Activated CD4-positive, alpha-beta memory T cell treated with anti-CD3 and anti-CD28 coated beads, Interleukin-2, amount 10 ng/mL, durations not matched to agents 7 days and 5 days (primary cell): ENCODE data around the gene RASA1. TPM values are rescaled to one million over a fixed set of nuclear protein-coding genes. Genes with fewer than 3 reads are reported as not detected.
"Not testable (repeated sequence)": the region's sequence is repeated elsewhere in the genome, so short reads cannot be mapped to it uniquely, and the experiment has no call there.

Experiments used
- CTCF ChIA-PET: fragments of 350-600 bp; sonication (Branson Sonifier 250); formaldehyde crosslinking; loops from one replicate; lab custom pipeline; 2021; ENCODE audit warnings: antibody characterized with exemption, inconsistent platforms; lab: Charles Lee
- POLR2A ChIA-PET: fragments of 350-600 bp; sonication (Branson Sonifier 250); formaldehyde crosslinking; loops from one replicate; lab custom pipeline; 2021; ENCODE audit warnings: antibody characterized with exemption; lab: Charles Lee
- DNase-seq: peaks from one replicate; pipeline ENCODE4 v3.0.0-alpha.2; 2020
- H3K27ac Mint-ChIP-seq: one replicate; pipeline ENCODE4 v1.8.0; 2021; ENCODE audit warnings: mild to moderate bottlenecking, mixed read lengths
- H3K27me3 Mint-ChIP-seq: one replicate; pipeline ENCODE4 v1.8.0; 2021; ENCODE audit warnings: mixed read lengths
- H3K36me3 Mint-ChIP-seq: one replicate; pipeline ENCODE4 v1.8.0; 2021; ENCODE audit warnings: low read depth, mixed read lengths
- H3K4me1 Mint-ChIP-seq: one replicate; pipeline ENCODE4 v1.8.0; 2021; ENCODE audit warnings: mixed read lengths
- H3K4me3 Mint-ChIP-seq: one replicate; pipeline ENCODE4 v1.8.0; 2021; ENCODE audit warnings: mild to moderate bottlenecking, mixed read lengths
- H3K9me3 Mint-ChIP-seq: one replicate; pipeline ENCODE4 v1.8.0; 2021; ENCODE audit warnings: mixed read lengths
- total RNA-seq, 2 experiments: library from RNA; stranded (reverse); gene quantifications; one replicate each; pipeline ENCODE4 v1.2.3, GENCODE V29; 2021

Gene RASA1
- total RNA-seq, 2 experiments from 2014 or later, result 22.5 to 23.5 TPM

DNA sequence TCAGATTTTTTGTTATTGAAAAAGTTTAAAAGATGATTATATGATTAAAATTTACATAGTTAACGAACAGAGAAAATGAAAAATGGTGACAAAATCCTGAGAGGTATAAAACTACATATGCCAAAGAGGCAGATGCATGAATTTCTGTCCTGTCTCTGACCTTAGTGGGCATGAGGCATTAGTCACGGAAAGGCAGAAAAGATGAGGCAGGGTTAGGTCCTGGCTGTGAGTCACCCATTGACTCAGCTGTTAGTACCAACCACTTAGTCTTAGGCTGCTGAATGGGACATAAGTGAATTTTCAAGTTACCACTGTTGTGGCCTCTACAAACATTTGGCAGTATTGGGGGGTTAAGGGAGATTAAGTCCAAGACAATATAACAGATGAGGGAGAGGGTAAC lies 33.1 kb downstream of the RASA1 start:
- ChIA-PET CTCF (interaction anchor here (0.6 to 1.1 kb wide), 3 partner anchors 33 to 184 kb away, joined by 3 read pairs; partner anchors contain the start of gene RASA1), POLR2A (interaction anchor here (0.6 to 1.0 kb wide), 2 partner anchors 27 to 34 kb away, joined by 3 read pairs; no protein-coding TSS in a partner anchor)
- H3K36me3 Mint-ChIP-seq, result peaks cover 40% of the 10 kb centered on the region

DNA sequence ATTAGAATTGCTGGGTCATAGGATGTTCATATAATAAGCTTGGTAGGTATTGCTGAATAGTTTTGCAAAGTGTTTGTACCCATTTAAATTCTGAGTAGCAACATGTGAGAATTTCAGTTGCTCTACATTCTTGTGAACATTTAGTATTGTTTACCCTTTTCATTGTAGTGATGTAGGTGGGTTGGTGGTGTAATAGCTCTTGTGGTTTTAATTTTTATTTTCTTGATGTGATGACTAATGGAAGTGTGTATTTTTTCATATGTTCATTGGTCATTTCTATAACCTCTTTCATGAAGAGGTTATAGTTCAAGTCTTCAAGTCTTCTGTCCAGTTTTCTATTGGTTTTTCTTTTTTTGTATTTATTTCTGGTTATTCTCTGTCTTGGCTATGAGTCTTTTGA lies 34.4 kb downstream of the RASA1 start:
- Mint-ChIP-seq H3K36me3 (peaks cover 44% of the 10 kb centered on the region), H3K4me3 (no peak overlapping the region), H3K27ac (no peak overlapping the region), H3K27me3 (no peaks in the 10 kb centered on the region), H3K4me1 (peaks cover 47% of the 10 kb centered on the region), H3K9me3 (peaks cover 10% of the 10 kb centered on the region)
- ChIA-PET CTCF (no interaction called here), POLR2A (no interaction called here)
- no peak for DNase-seq

More for the DNA sequence above, 33.1 kb downstream of the RASA1 start:
- Mint-ChIP-seq H3K9me3 (peaks cover 6% of the 10 kb centered on the region), H3K27ac (no peak overlapping the region), H3K4me1 (peaks cover 56% of the 10 kb centered on the region), H3K27me3 (no peaks in the 10 kb centered on the region), H3K4me3 (no peak overlapping the region)
- peak; percentile 41 for DNase-seq

DNA sequence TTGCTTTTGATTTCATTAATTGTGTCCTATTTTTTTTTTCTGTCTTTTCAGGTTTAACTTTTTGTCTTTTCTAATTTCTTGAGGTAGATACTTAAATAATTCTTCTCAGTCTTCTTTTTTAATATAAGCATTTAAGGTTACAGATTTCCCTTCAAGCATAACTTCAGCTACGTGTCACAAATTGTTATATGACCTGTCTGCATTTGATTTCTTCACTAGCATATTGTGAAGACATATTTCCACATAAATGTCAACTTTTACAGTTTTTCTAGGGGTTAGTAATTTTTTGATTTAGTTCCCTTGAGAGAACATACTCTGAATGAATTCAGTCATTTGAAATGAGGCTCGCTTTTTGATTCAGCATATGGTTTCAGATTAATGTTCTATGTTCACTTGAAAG lies 35.6 kb downstream of the RASA1 start:
- H3K27me3 Mint-ChIP-seq, result no peaks in the 10 kb centered on the region
- no peak overlapping the region for H3K27ac Mint-ChIP-seq
- peaks cover 10% of the 10 kb centered on the region for H3K9me3 Mint-ChIP-seq
- ChIA-PET CTCF (no interaction called here), POLR2A (interaction anchor here (0.8 kb wide), 1 partner anchor 14 kb away, joined by 3 read pairs; no protein-coding TSS in a partner anchor)
- peaks cover 37% of the 10 kb centered on the region for H3K4me1 Mint-ChIP-seq
- H3K4me3 Mint-ChIP-seq, result no peak overlapping the region
- H3K36me3 Mint-ChIP-seq, result peaks cover 49% of the 10 kb centered on the region
- DNase-seq, result no peak

DNA sequence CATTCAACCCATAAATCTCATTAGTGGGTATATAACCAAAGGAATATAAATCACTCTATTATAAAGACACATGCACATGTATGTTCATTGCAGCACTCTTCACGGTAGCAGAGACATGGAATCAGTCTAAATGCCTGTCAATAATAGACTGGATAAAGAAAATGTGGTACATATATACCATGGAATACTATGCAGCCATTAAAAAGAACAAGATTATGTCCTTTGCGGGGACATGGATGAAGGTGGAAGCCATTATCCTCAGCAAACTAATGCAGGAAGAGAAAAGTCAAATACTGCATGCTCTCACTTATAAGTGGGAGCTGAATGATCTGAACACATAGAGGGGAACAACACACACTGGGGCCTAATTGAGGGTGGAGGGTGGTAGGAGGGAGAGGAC lies 38.4 kb downstream of the RASA1 start:
- Mint-ChIP-seq H3K36me3 (peaks cover 46% of the 10 kb centered on the region), H3K4me1 (peaks cover 21% of the 10 kb centered on the region), H3K9me3 (peaks cover 10% of the 10 kb centered on the region)
- H3K4me3 Mint-ChIP-seq, POLR2A ChIA-PET, DNase-seq, CTCF ChIA-PET, H3K27me3 Mint-ChIP-seq, H3K27ac Mint-ChIP-seq: not testable (repeated sequence)

DNA sequence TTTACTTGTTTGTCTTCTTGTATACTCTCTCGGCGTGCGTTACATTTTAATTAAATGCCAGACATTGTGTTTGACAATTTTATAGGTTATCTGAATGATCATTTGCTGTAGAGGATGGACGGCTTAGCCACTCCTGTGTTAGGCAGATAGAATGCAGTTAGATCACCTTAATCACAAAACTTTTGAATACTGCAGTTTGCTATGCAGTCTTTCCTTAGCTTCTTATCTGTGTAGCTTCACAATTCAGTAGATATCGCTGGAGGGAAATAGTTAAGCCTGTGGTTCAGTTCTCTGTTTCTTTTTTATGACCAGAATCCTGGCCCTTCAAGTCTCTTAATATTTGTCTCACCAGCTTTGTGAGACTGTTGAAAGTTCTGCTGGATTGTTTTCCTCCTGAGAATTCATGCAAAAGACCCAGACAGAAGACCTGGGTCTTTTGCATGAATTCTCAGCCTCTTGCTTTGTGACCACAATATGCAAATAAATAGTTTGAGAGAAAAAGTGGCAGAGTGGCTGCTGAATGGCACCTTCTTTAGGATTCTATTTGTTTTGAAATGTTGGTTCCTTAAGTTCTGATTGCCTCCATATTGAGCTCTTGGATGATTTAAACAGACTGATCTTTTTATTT lies 40.2 kb downstream of the RASA1 start:
- Mint-ChIP-seq H3K36me3 (peaks cover 48% of the 10 kb centered on the region), H3K27me3 (no peaks in the 10 kb centered on the region), H3K27ac (no peak overlapping the region), H3K9me3 (peaks cover 10% of the 10 kb centered on the region), H3K4me3 (no peak overlapping the region), H3K4me1 (peaks cover 9% of the 10 kb centered on the region)
- ChIA-PET CTCF (interaction anchor here (1.5 kb wide), 1 partner anchor 25 kb away, joined by 6 read pairs; no protein-coding TSS in a partner anchor), POLR2A (no interaction called here)
- DNase-seq, result no peak

DNA sequence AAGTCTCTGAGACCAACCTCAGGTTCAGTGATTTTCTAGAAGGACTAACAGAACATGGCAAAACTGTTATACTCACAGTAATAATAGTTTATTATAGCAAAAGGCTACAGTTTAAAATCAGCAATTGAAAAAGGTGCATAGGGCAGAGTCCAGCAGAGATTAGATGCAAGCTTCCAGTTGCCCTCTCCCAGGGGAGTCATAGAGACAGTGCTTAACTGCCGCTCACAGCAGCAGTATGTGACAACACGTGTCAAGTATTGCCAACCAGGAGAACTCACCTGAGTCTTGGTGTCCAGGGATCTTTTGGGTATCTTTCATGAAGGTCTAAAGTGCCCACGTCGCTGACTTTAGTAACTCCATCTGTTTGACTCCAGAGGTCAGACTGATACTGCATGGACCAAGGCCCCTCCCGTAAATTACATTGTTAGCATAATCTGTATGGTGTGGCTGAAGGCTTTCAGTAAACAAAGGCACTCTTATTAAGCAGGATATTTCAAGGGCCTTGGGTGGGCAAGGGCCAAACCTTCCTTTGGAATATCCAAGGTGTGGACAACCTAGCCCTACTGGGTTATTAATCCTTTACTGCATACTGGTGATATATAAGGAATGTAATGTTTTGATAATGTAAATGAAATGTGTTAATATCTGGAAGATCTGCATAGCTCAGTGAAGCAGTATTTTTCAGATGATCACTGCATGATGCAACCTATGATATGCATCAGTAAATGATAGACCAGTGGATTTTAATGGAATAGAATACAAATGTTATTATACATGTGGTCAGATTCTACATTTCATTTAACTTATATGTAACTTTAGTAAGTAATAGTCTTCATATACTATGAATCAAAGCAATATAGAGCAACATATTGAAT lies 44.0 kb downstream of the RASA1 start:
- DNase-seq, result no peak
- H3K9me3 Mint-ChIP-seq, result no peaks in the 10 kb centered on the region
- ChIA-PET POLR2A (no interaction called here), CTCF (no interaction called here)
- H3K36me3 Mint-ChIP-seq, result peaks cover 23% of the 10 kb centered on the region
- H3K4me3 Mint-ChIP-seq, result no peak overlapping the region
- H3K27ac Mint-ChIP-seq, result no peak overlapping the region
- no peaks in the 10 kb centered on the region for H3K27me3 Mint-ChIP-seq
- peaks cover 10% of the 10 kb centered on the region for H3K4me1 Mint-ChIP-seq

DNA sequence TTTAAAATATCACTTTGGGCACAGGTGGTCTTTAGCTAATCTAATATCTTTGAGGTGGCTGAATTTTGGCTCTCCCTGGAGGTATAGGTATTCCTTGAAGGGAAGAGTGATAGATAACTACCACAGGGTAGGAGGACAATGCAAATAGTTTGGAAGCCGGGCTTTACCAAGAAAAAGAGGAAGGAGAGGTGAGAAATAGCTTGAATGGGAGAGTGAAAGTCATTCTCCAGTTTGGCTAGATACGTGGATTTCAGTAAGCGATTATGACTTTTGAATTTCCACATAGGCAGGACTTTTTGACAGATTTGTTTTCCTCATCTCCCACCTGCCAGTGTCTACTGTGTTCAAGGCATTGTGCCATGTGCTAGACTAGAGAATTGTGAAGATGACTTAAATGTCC lies 45.5 kb downstream of the RASA1 start:
- CTCF ChIA-PET, result no interaction called here
- Mint-ChIP-seq H3K27me3 (no peaks in the 10 kb centered on the region), H3K27ac (no peak overlapping the region), H3K36me3 (peaks cover 21% of the 10 kb centered on the region), H3K9me3 (peaks cover 4% of the 10 kb centered on the region), H3K4me1 (peaks cover 7% of the 10 kb centered on the region), H3K4me3 (no peak overlapping the region)
- no peak for DNase-seq
- POLR2A ChIA-PET, result no interaction called here

DNA sequence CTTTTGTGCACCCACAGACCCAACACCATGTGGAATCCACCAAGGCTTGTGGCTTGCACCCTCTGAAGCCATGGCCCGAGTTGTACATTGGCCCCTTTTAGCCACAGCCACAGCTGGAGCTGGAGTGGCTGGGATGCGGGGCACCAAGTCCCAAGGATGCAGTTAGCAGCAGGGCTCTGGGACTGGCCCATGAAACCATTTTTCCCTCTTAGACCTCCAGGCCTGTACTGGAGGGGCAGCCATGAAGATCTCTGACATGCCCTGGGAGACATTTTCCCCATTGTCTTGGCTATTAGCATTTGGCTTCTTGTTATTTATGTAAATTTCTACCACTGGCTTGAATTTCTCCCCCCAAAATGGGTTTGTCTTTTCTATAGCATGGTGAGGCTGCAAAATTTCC lies 51.8 kb downstream of the RASA1 start:
- Mint-ChIP-seq H3K27ac (no peak overlapping the region), H3K27me3 (no peaks in the 10 kb centered on the region), H3K4me1 (peaks cover 10% of the 10 kb centered on the region), H3K9me3 (peaks cover 11% of the 10 kb centered on the region), H3K36me3 (peaks cover 43% of the 10 kb centered on the region), H3K4me3 (no peak overlapping the region)
- CTCF ChIA-PET, result no interaction called here
- no peak for DNase-seq
- POLR2A ChIA-PET, result no interaction called here

DNA sequence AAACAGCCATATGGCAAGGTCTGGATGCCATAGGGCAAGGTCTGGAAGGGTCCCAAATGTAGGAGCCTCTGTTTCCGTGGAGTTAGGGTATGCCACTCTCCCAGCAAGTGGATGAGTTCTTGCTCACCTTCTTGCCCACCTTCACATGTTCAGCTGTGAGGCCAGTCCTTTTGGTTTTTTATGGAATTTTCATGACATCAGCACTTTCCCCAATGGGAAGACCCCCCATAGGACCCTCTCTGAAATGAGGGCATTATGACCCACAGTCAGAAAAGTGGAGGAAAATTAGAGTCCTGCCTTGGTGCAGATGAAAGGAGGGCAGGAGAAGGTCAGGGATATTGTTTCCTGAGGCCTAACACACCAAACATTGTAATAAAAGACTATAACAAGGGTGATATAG lies 53.9 kb downstream of the RASA1 start:
- Mint-ChIP-seq H3K4me1 (peaks cover 10% of the 10 kb centered on the region), H3K4me3 (no peak overlapping the region), H3K27me3 (no peaks in the 10 kb centered on the region), H3K27ac (no peak overlapping the region), H3K36me3 (peaks cover 47% of the 10 kb centered on the region), H3K9me3 (peaks cover 11% of the 10 kb centered on the region)
- no peak for DNase-seq
- POLR2A ChIA-PET, result interaction anchor here (0.9 kb wide), 1 partner anchor 72 kb away, joined by 3 read pairs; no protein-coding TSS in a partner anchor
- CTCF ChIA-PET, result no interaction called here

DNA sequence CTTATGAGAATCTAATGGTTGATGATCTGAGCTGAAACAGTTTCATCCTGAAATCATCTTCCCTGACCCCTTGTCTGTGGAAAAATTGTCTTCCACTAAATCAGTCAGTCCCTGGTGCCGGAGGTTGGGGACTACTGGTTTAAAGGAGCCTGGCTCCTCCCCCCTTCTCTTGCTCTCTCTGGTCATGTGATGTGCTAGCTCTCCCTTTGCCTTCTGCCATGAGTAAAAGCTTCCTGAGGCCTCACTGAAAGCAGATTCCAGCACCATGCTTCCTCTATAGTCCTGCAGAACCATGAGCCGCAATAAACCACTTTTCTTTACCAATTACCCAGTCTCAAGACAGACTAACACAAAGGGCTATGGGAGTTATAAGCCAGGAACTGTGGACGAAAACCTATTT lies 54.7 kb downstream of the RASA1 start:
- ChIA-PET POLR2A (interaction anchor here (0.9 kb wide), 1 partner anchor 71 kb away, joined by 3 read pairs; no protein-coding TSS in a partner anchor), CTCF (no interaction called here)
- H3K9me3 Mint-ChIP-seq, result peaks cover 12% of the 10 kb centered on the region
- no peak overlapping the region for H3K27ac Mint-ChIP-seq
- H3K27me3 Mint-ChIP-seq, result no peaks in the 10 kb centered on the region
- peaks cover 10% of the 10 kb centered on the region for H3K4me1 Mint-ChIP-seq
- no peak for DNase-seq
- peaks cover 46% of the 10 kb centered on the region for H3K36me3 Mint-ChIP-seq
- no peak overlapping the region for H3K4me3 Mint-ChIP-seq

DNA sequence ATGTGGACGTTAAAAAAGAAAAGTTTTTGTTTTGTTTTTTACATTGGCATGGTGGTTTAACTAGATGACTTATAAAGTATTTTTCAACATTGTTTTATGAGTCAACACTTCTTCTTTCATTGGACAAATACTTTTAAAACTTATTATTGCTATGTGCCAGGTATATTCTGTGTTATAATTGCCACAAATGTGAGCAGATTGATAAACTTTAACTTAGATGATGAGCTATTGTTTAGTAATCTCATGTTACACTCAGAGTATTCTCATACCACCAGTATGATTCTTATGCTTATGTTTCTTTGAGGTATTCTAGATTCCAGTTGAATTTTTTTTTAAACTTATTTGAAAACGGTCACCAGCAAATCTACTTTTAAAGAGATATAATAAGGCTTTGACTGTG lies 60.3 kb downstream of the RASA1 start:
- H3K4me1 Mint-ChIP-seq, result peaks cover 13% of the 10 kb centered on the region
- ChIA-PET CTCF (no interaction called here), POLR2A (interaction anchor here (0.6 kb wide), 1 partner anchor 28 kb away, joined by 3 read pairs; no protein-coding TSS in a partner anchor)
- H3K27ac Mint-ChIP-seq, result no peak overlapping the region
- H3K9me3 Mint-ChIP-seq, result peaks cover 2% of the 10 kb centered on the region
- no peaks in the 10 kb centered on the region for H3K27me3 Mint-ChIP-seq
- H3K4me3 Mint-ChIP-seq, result no peak overlapping the region
- DNase-seq, result no peak
- H3K36me3 Mint-ChIP-seq, result peaks cover 28% of the 10 kb centered on the region

DNA sequence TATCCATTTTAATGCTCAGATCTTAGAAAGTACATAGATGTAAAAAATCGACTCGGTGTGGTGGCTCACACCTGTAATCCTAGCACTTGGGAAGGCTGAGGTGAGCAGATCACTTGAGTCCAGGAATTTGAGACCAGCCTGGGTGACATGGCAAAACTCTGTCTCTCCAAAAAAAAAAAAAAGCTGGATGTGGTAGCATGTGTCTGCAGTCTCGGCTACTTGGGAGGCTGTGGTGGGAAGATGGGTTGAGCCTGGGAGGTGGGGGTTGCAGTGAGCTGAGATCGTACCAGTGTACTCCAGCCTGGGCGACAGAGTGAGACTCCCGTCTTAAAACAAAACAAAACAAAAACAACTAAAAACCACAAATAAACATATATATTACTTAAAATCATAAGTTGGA lies 61.4 kb downstream of the RASA1 start:
- POLR2A ChIA-PET, result interaction anchor here (0.6 kb wide), 1 partner anchor 12 kb away, joined by 3 read pairs; no protein-coding TSS in a partner anchor
- Mint-ChIP-seq H3K9me3 (peaks cover 2% of the 10 kb centered on the region), H3K27ac (no peak overlapping the region), H3K4me3 (no peak overlapping the region), H3K36me3 (peaks cover 37% of the 10 kb centered on the region), H3K4me1 (peaks cover 7% of the 10 kb centered on the region), H3K27me3 (no peaks in the 10 kb centered on the region)
- CTCF ChIA-PET, result interaction anchor here (0.7 kb wide), 1 partner anchor 18 kb away, joined by 3 read pairs; no protein-coding TSS in a partner anchor
- no peak for DNase-seq

DNA sequence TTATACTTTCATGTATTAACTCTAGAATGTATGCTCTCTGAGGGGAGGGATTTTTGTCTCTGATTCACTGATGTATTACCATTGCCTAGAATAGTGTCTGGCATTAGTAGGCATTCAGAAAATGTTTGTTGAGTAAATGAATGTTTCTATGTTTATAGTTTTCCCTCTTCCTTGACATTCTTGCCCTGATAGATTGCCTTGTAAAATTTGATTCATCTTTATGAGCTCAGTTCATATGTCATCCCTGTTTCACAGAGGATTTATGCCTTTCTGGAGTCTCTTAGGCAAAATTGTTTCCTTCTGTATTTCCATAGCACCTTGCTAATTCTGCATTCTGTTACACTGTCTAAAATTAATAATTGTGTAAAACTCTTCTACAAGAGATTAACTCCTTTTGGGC lies 72.3 kb downstream of the RASA1 start:
- Mint-ChIP-seq H3K27me3 (no peaks in the 10 kb centered on the region), H3K4me3 (no peak overlapping the region), H3K9me3 (no peaks in the 10 kb centered on the region), H3K27ac (peak overlapping the region; percentile 87), H3K4me1 (peaks cover 22% of the 10 kb centered on the region), H3K36me3 (peaks cover 70% of the 10 kb centered on the region)
- no peak for DNase-seq
- CTCF ChIA-PET, result no interaction called here
- POLR2A ChIA-PET, result interaction anchor here (0.9 to 3.3 kb wide), 5 partner anchors 10 to 265 kb away, joined by 3 to 12 read pairs (median 3); partner anchors contain the start of gene RASA1
